Omental fat pad (tissue), 4 donors: ENCODE data around the gene AKAP5. TPM values are rescaled to one million over a fixed set of nuclear protein-coding genes. Genes with fewer than 3 reads are reported as not detected.
A peak's percentile ranks its signal among the peaks of the same experiment; 100 is the strongest.

Experiments used
- ATAC-seq: fragments of 150-250 bp; one replicate; pipeline ENCODE4 v1.9.1; 2016; ENCODE audit warnings: mild to moderate bottlenecking, moderate library complexity; ENCODE audit not compliant: low FRiP score
- DNase-seq: peaks from one replicate; pipeline ENCODE4 v3.0.0-alpha.2; 2019; ENCODE audit warnings: low spot score
- total RNA-seq, 4 donors: library from RNA; depleted of rRNA; stranded (reverse); fragments of >200 nt; gene quantifications; one replicate each; pipeline ENCODE4 v1.1.0, GENCODE V29; 2016
- TF ChIP-seq, protein P1 (sequence below), 3 donors: fragments of 450-650 bp; IDR thresholded peaks; one replicate each; pipeline ENCODE4 v1.5.1; 2016 to 2017; ENCODE audit warnings: antibody characterized with exemption in 3 of 3, mild to moderate bottlenecking in 3 of 3, moderate library complexity in 2 of 3

AKAP5 gene
- total RNA-seq, 4 donors from 2014 or later = 0.47 to 1.4 (median 0.66) TPM

DNA sequence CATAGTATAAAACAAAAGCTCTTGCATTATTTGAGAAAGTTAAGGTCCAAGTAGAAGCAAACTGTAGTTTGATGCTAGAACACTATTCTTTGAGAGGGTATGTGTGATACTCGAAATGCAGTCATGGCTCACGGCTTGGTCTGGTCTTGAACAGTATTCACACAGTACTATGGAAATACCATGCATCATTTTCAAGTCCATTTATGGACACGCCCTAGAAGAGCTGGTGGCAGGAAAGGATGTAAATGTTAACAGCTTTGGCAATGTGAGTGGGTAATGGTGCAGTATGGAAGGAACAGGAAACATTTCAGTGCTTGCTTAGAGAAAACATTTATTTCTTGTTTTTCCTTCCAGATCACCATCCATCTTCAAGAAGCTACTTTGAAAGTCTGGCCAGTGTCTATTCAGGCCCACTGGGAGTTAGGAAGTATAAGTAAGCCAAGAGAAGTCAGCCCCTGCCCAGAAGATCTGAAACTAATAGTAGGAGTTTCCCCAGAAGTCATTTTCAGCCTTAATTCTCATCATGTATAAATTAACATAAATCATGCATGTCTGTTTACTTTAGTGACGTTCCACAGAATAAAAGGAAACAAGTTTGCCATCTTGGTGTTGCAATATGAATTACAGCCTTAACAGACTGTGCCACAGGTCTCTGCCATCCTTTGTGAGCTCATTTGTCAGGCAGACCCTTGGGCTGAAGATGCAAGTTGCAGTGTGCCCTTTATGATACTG, 5.7 kb upstream of the AKAP5 start:
- TF ChIP-seq, protein P1, sequence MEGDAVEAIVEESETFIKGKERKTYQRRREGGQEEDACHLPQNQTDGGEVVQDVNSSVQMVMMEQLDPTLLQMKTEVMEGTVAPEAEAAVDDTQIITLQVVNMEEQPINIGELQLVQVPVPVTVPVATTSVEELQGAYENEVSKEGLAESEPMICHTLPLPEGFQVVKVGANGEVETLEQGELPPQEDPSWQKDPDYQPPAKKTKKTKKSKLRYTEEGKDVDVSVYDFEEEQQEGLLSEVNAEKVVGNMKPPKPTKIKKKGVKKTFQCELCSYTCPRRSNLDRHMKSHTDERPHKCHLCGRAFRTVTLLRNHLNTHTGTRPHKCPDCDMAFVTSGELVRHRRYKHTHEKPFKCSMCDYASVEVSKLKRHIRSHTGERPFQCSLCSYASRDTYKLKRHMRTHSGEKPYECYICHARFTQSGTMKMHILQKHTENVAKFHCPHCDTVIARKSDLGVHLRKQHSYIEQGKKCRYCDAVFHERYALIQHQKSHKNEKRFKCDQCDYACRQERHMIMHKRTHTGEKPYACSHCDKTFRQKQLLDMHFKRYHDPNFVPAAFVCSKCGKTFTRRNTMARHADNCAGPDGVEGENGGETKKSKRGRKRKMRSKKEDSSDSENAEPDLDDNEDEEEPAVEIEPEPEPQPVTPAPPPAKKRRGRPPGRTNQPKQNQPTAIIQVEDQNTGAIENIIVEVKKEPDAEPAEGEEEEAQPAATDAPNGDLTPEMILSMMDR (IDR thresholded peaks at IDR 0.05) = no peak
- ATAC-seq = no peak
- no peak for DNase-seq

DNA sequence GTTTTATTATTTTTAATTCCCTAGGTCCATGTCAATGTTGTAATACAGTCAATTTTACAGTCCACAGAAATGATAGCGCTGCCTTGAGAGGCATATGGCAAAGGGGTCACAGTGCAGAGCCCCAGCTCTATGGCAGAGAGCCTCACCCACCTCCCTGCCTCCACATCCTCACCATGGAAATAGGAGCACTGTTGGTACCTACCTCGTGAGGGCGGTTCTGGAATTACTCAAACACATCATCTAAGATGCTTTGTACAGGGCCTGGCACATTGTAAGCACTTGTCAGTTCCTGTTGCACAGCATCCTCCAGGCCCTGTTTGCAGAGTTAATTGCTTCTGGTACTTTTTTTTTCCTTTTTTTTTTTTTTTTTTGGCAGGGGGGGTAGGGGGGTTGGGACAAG, 4.1 kb upstream of the AKAP5 start:
- TF ChIP-seq, protein P1 (IDR thresholded peaks at IDR 0.05) = no peak
- ATAC-seq (no peak), DNase-seq (no peak)

DNA sequence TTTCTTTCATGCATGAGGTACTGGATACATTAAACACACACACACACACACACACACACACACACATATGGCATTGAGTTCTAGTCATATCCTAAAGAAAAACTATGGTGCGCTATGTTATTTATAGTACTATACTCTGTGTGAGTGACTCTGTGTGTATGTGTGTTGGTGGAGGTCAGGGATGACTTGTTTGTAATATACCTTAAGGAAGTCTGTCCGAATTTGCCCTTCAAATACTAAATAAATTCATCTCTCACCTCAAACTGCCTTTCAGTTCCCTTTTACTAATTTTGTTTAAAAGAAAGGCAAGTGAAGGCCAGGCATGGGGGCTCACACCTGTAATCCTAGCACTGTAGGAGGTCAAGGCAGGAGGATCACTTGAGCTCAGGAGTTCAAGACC, 2.1 kb upstream of the AKAP5 start:
- TF ChIP-seq, protein P1 (IDR thresholded peaks at IDR 0.05) = no peak
- no peak for DNase-seq
- ATAC-seq = no peak

DNA sequence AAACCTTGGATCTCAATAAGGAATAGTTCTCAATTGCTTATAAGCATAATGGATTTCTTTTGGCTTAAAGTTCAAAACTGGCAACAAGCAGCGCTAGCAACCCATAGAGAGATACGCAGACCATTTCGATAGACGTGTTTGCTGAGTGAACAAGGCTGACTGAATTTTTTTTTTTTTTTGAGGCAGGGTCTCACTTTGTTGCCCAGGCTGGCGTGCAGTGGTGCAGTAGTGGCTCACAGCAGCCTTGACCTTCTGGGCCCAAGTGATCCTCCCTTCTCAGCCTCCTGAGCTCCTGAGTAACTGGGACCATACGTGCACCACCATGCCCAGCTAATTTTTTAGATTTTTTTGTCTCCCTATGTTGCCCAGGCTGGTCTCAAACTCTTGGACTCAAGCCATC, 1.4 kb upstream of the AKAP5 start:
- ATAC-seq (no peak), DNase-seq (no peak)
- TF ChIP-seq, protein P1 (IDR thresholded peaks at IDR 0.05) = no peak

DNA sequence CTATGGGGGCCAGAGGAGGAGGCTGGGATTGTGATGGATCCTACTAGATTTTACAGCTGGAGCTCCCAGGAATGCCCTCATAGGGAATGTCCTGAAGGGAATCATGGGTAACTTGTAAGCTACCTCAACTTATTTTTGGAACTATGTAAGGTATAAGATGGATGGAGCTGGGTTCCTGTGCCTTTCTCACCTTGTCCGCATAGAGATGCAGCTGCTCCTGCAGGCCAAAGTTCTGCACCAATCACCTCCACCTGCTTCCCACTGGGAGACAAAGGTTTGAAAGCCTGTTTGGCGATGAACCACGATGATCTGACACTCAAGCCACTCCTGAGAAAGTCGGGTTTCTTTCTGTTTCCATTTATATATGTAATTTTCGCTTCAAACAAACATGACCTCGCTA, 648 bp upstream of the AKAP5 start:
- ATAC-seq (no peak), DNase-seq (no peak)
- TF ChIP-seq, protein P1 (IDR thresholded peaks at IDR 0.05) = no peak

DNA sequence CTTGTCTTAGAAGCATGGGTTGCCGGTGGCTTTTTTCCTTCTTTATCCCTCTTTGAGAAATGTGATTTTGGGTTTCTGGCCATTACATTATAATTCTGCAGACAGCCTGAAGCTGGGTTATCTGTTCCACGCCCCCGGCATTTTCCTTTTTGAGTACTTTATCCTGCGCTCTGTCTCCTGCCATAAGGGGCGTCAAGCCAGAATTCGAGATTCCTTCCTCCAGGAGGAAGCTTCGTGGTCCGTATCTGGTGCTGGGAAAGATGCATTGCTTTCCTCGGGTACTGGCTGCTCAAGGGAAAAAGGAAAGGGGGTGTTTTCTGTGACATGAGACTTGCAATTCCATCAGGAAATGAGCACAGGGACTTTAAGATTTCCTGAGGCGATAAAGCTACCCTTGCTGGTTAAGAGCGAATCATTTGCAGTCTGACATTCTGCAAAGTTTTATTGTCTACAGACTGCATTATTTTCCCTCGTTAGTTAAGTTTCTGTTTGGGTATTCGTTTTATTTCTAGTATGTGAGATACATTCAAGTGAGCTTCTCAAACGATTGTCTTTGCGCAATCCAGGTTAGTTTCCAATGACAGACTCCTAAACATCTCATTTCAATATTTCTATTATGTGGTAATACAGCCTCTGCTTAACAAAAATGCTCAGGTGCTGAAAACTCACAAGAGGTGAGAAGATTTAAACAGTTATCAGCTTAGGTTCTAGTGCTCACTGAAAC, 694 bp downstream of the AKAP5 start:
- peak; percentile 41 for ATAC-seq
- DNase-seq = no peak
- TF ChIP-seq, protein P1 (IDR thresholded peaks at IDR 0.05) = no peak

DNA sequence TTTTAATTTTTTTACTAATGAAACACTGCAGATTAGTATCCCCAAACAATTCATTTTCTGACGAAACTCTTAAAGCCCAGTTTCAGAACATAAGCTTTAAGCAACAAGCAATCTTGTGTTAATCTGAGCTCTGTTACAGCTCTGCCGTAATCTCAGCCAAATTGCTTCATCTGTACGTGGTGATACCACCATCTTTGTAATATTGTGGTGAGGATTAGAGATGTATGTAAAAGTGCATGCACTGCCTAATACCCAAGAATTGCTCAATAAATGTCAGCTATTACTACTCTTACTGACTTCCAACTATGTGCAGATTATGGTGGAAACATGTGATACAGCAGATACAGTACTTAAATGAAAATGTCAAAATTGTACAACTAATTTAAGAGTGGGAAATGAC, 1.8 kb downstream of the AKAP5 start:
- DNase-seq (no peak), ATAC-seq (no peak)

More for the DNA sequence above, 1.8 kb downstream of the AKAP5 start:
- TF ChIP-seq, protein P1 (IDR thresholded peaks at IDR 0.05) = no peak
